Mammary epithelial cell (primary cell): ENCODE data around the gene PNMA1.

Experiments
- EZH2 ChIP-seq: IDR thresholded peaks from 2 replicates; pipeline ENCODE4 v1.6.1; 2012; ENCODE audit warnings: low read length, inconsistent platforms, borderline replicate concordance
- TF ChIP-seq, protein P1 (sequence below), 2 donors: IDR thresholded peaks in 1 of 2; conservative IDR thresholded peaks in 1 of 2; 2 replicates each; pipeline ENCODE4 v1.5.1; 2011 to 2012; ENCODE audit warnings: inconsistent platforms in 2 of 2, low read length in 2 of 2, mild to moderate bottlenecking in 2 of 2, control low read depth in 1 of 2, low read depth in 1 of 2; ENCODE audit not compliant: insufficient read depth in 1 of 2; ENCODE audit errors: extremely low read depth in 1 of 2

DNA sequence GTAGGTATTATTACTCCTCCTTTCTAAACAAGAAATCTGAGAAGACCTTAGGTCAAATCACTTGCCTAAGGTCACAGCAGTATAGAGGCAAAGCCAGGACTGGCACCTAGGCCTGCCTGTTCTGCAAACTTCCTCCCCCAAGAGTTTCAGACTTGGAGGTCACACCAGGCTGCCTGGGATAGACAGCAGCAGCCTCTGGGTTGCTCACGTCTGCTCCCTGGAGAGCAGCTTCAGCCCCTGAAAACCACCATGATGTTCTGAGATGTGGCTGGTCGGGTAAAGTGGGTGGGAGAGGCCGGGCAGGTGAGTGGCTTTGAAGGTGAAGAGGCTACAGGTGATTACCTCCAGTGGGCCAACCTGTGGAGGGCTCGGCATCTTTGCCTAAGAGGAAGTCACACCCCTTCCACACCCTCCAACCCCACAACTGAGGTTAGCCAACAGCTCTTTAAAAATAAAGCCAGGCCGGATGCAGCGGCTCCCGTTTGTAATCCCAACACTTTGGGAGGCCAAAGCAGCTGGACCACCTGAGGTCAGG is 37.0 kb upstream of the PNMA1 start:
- TF ChIP-seq, protein P1, sequence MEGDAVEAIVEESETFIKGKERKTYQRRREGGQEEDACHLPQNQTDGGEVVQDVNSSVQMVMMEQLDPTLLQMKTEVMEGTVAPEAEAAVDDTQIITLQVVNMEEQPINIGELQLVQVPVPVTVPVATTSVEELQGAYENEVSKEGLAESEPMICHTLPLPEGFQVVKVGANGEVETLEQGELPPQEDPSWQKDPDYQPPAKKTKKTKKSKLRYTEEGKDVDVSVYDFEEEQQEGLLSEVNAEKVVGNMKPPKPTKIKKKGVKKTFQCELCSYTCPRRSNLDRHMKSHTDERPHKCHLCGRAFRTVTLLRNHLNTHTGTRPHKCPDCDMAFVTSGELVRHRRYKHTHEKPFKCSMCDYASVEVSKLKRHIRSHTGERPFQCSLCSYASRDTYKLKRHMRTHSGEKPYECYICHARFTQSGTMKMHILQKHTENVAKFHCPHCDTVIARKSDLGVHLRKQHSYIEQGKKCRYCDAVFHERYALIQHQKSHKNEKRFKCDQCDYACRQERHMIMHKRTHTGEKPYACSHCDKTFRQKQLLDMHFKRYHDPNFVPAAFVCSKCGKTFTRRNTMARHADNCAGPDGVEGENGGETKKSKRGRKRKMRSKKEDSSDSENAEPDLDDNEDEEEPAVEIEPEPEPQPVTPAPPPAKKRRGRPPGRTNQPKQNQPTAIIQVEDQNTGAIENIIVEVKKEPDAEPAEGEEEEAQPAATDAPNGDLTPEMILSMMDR (conservative IDR thresholded peaks at IDR 0.05 in 1 of 2, IDR thresholded peaks at IDR 0.05 in 1 of 2; ENCODE audit: extremely low read depth in 1 of 2, insufficient read depth in 1 of 2, low read depth in 1 of 2, low read length in 2 of 2), result no peak
- TF ChIP-seq EZH2, result no peak
